Measurements from ENCODE around the gene TASOR2. TPM values are rescaled to one million over a fixed set of nuclear protein-coding genes. Genes with fewer than 3 reads are reported as not detected.

Gene TASOR2
- total RNA-seq, 1 experiment from 2014 or later, result 57.4 TPM

- H3K36me3 ChIP-seq (ENCODE audit: control insufficient read depth, insufficient read depth, low read length), result no peaks in the 10 kb centered on the region; the same call in 1 of the 2 replicates
Observed at GRCh38 chr10:5663692-5664427, 20.8 kb upstream of the TASOR2 start.

More at GRCh38 chr10:5663692-5664427, 20.8 kb upstream of the TASOR2 start:
- TF ChIP-seq POLR2AphosphoS5 (IDR thresholded peaks at IDR 0.05; ENCODE audit: low read depth, low read length) (no peak), REST (IDR thresholded peaks at IDR 0.05; ENCODE audit: insufficient read depth in 1 of 2, low read depth in 2 of 2, low read length in 1 of 2) (no peak), SIN3A (IDR thresholded peaks at IDR 0.05; ENCODE audit: borderline replicate concordance, insufficient read depth, low read depth, low read length) (no peak), CTCF (IDR thresholded peaks at IDR 0.05) (no peak), TCF7L2 (IDR thresholded peaks at IDR 0.05; ENCODE audit: low read depth, low read length) (no peak)
- Histone ChIP-seq H3K9me3 (ENCODE audit: control insufficient read depth, insufficient read depth, low read depth, low read length) (no peaks in the 10 kb centered on the region), H3K4me3 (ENCODE audit: low read depth in 2 of 2, low read length in 2 of 2) (no peak overlapping the region), H3K27me3 (ENCODE audit: control insufficient read depth, insufficient read depth, low read length) (no peaks in the 10 kb centered on the region), H3K4me1 (ENCODE audit: control insufficient read depth, insufficient read depth, low read length) (peaks cover 4% of the 10 kb centered on the region; the same call in 1 of the 2 replicates), H3K27ac (ENCODE audit: low read length) (no peak overlapping the region)
- intact Hi-C loops (cut with micrococcal nuclease; ENCODE audit: unreplicated experiment), result no loop called here
- in situ Hi-C loops (cut with HindIII; ENCODE audit: low pct_unique_long_range_greater_than_20kb, low sequenced_read_pairs), result no loop called here
- ChIA-PET CTCF (no interaction called here), POLR2A (no interaction called here)
- ATAC-seq (no peak), DNase-seq (ENCODE audit: low read depth, low spot score) (no peak)
- BruUV-seq (replicated peaks), result no TSS peak

All from Panc1 (cell line).